H1 (cell line): ENCODE data around the gene COL2A1. TPM values are rescaled to one million over a fixed set of nuclear protein-coding genes. Genes with fewer than 3 reads are reported as not detected.

Source experiments
- BACH1 ChIP-seq: IDR thresholded peaks from 2 replicates; pipeline ENCODE4 v1.6.1; 2012; ENCODE audit warnings: low read length, improper control_type of control experiment
- CTCF ChIP-seq, 3 experiments: IDR thresholded peaks; 1 replicate in 2 of 3; 2 replicates in 1 of 3; pipeline versions ENCODE4 v1.5.1 to v1.6.1; 2011; ENCODE audit warnings: low read length in 3 of 3, mild to moderate bottlenecking in 3 of 3, inconsistent platforms in 2 of 3, low read depth in 1 of 3, moderate library complexity in 1 of 3; ENCODE audit not compliant: insufficient read depth in 1 of 3; ENCODE audit errors: control extremely low read depth in 1 of 3
- FOSL1 ChIP-seq: IDR thresholded peaks from 2 replicates; pipeline ENCODE4 v1.6.1; 2011; ENCODE audit warnings: mild to moderate bottlenecking, low read depth, low read length, moderate library complexity; ENCODE audit not compliant: insufficient read depth
- GTF2F1 ChIP-seq: IDR thresholded peaks from 2 replicates; pipeline ENCODE4 v1.6.1; 2012; ENCODE audit warnings: low read depth, low read length, improper control_type of control experiment, borderline replicate concordance
- HDAC2 ChIP-seq, 2 experiments: fragments of 300-600 bp in 1 of 2; sonication (generic) in 1 of 2; IDR thresholded peaks; 2 replicates each; pipeline ENCODE4 v1.6.1; 2011 to 2012; ENCODE audit warnings: low read depth in 2 of 2, low read length in 2 of 2, mild to moderate bottlenecking in 2 of 2, moderate library complexity in 2 of 2, borderline replicate concordance in 1 of 2, inconsistent platforms in 1 of 2
- RXRA ChIP-seq: IDR thresholded peaks from 2 replicates; pipeline ENCODE4 v1.6.1; 2011; ENCODE audit warnings: low read depth, mild to moderate bottlenecking, low read length, moderate library complexity; ENCODE audit not compliant: insufficient read depth
- SAP30 ChIP-seq: fragments of 300-600 bp; sonication (generic); IDR thresholded peaks from 2 replicates; pipeline ENCODE4 v1.7.1; 2012; ENCODE audit warnings: low read length, moderate library complexity, mild to moderate bottlenecking, inconsistent platforms; ENCODE audit not compliant: insufficient read depth, insufficient replicate concordance
- SRF ChIP-seq: IDR thresholded peaks from 2 replicates; pipeline ENCODE4 v1.6.1; 2011; ENCODE audit warnings: mild to moderate bottlenecking, low read depth, low read length, moderate library complexity
- SUZ12 ChIP-seq: fragments of 200-600 bp; sonication (generic); IDR thresholded peaks from 2 replicates; pipeline ENCODE4 v1.6.1; 2012; ENCODE audit warnings: mild to moderate bottlenecking, inconsistent platforms, low read length, moderate library complexity, mixed read lengths
- polyA plus RNA-seq, 7 experiments: library from polyadenylated mRNA; depleted of rRNA in 3 of 7; stranded (reverse) in 5 of 7; unstranded in 2 of 7; fragments of >200 nt in 5 of 7; fragments of 200-250 nt in 2 of 7; gene quantifications; 1 replicate in 5 of 7; 2 replicates in 1 of 7; 4 replicates in 1 of 7; pipeline versions ENCODE4 v1.2.1 to v1.2.3, GENCODE V29; 2011 to 2013; ENCODE audit warnings: missing spikeins in 2 of 7, mixed read lengths in 2 of 7
- total RNA-seq: library from RNA; stranded (reverse); fragmentation: NEBNext Ultra II Directional; extraction: Animal tissue kit (Norgen Biotek cat#: 25700); gene quantifications from 2 replicates; pipeline ENCODE4 v1.2.1, GENCODE V29; 2021

The COL2A1 gene
- total and polyA plus RNA-seq, 2 of the 8 experiments (the other 6 are each of a cell fraction or from before 2014, with no cell fraction given) = 4.2 to 14.6 TPM

- no peak for TF ChIP-seq BACH1
- no peak for TF ChIP-seq FOSL1
- no peak for TF ChIP-seq SUZ12
- no peak for TF ChIP-seq CTCF (IDR thresholded peaks at IDR 0.05; ENCODE audit: control extremely low read depth in 1 of 3, insufficient read depth in 1 of 3, low read depth in 1 of 3, low read length in 3 of 3)
- TF ChIP-seq SAP30 = no peak
- TF ChIP-seq GTF2F1 = no peak
- no peak for TF ChIP-seq HDAC2 (IDR thresholded peaks at IDR 0.05; ENCODE audit: borderline replicate concordance in 1 of 2, low read depth in 2 of 2, low read length in 2 of 2)
- TF ChIP-seq SRF = no peak
- TF ChIP-seq RXRA = no peak
Measured at GRCh38 chr12:48028541-48029431, 24.5 kb upstream of the COL2A1 start (continued).
